ENCODE results near the gene SPATA25. TPM values are rescaled to one million over a fixed set of nuclear protein-coding genes. Genes with fewer than 3 reads are reported as not detected.

Gene SPATA25
- total and polyA plus RNA-seq, 2 donors (not counting 1 experiment from before 2014, with no cell fraction given), result 0.19 to 3.6 TPM

- TF ChIP-seq EZH2 (IDR thresholded peaks at IDR 0.05; ENCODE audit: low read length, missing control alignments) (no peak), CTCF (conservative IDR thresholded peaks at IDR 0.05 in 1 of 2, IDR thresholded peaks at IDR 0.05 in 1 of 2; ENCODE audit: low read depth in 1 of 2, low read length in 2 of 2) (no peak)
- Histone ChIP-seq H3K27ac (ENCODE audit: insufficient read depth, low read length) (no peak overlapping the region), H3K9me3 (ENCODE audit: control insufficient read depth, insufficient read depth, low read depth, low read length) (no peaks in the 10 kb centered on the region), H3K4me1 (ENCODE audit: control insufficient read depth, extremely low read depth, insufficient read depth, low read length) (peaks cover 7% of the 10 kb centered on the region), H3K79me2 (ENCODE audit: control insufficient read depth, insufficient read depth, low read length) (peaks cover 2% of the 10 kb centered on the region), H3K36me3 (ENCODE audit: control insufficient read depth, insufficient read depth, low read length) (peaks cover 24% of the 10 kb centered on the region), H3K27me3 (ENCODE audit: control insufficient read depth, insufficient read depth, low read length) (no peaks in the 10 kb centered on the region), H3K9ac (ENCODE audit: insufficient read depth, low read length) (no peak overlapping the region), H2AFZ (ENCODE audit: low read length) (no peak overlapping the region), H4K20me1 (ENCODE audit: control insufficient read depth, extremely low read depth, insufficient read depth, low read length) (no peaks in the 10 kb centered on the region), H3K4me3 (replicated peaks in 1 of 4; ENCODE audit: control extremely low read depth in 1 of 4, insufficient read depth in 1 of 4, low read depth in 3 of 4, low read length in 4 of 4) (no peak overlapping the region), H3K4me2 (ENCODE audit: extremely low read depth, insufficient read depth, low read length) (no peak overlapping the region)
- no peak for DNase-seq (ENCODE audit: low read depth in 2 of 2)
These were observed 46.7 kb downstream of the SPATA25 start for GRCh38 chr20:45840700-45841198.

- peaks cover 17% of the 10 kb centered on the region for H3K79me2 ChIP-seq (ENCODE audit: control insufficient read depth, insufficient read depth, low read length)
- peaks cover 13% of the 10 kb centered on the region for H3K36me3 ChIP-seq (ENCODE audit: control insufficient read depth, insufficient read depth, low read length)
- H3K27ac ChIP-seq (ENCODE audit: insufficient read depth, low read length), result peak overlapping the region; percentile 1
- no peaks in the 10 kb centered on the region for H4K20me1 ChIP-seq (ENCODE audit: control insufficient read depth, extremely low read depth, insufficient read depth, low read length)
- peak overlapping the region in 2 of 4 experiments; percentile 20 to 49 for H3K4me3 ChIP-seq (replicated peaks in 1 of 4; ENCODE audit: control extremely low read depth in 1 of 4, insufficient read depth in 1 of 4, low read depth in 3 of 4, low read length in 4 of 4)
- no peaks in the 10 kb centered on the region for H3K27me3 ChIP-seq (ENCODE audit: control insufficient read depth, insufficient read depth, low read length)
- H2AFZ ChIP-seq (ENCODE audit: low read length), result no peak overlapping the region
- H3K4me1 ChIP-seq (ENCODE audit: control insufficient read depth, extremely low read depth, insufficient read depth, low read length), result peaks cover 21% of the 10 kb centered on the region
- no peaks in the 10 kb centered on the region for H3K9me3 ChIP-seq (ENCODE audit: control insufficient read depth, insufficient read depth, low read depth, low read length)
- H3K9ac ChIP-seq (ENCODE audit: insufficient read depth, low read length), result no peak overlapping the region
- TF ChIP-seq CTCF (conservative IDR thresholded peaks at IDR 0.05 in 1 of 2, IDR thresholded peaks at IDR 0.05 in 1 of 2; ENCODE audit: low read depth in 1 of 2, low read length in 2 of 2) (no peak), EZH2 (IDR thresholded peaks at IDR 0.05; ENCODE audit: low read length, missing control alignments) (no peak)
- peak overlapping the region; percentile 20 for H3K4me2 ChIP-seq (ENCODE audit: extremely low read depth, insufficient read depth, low read length)
- peak; percentile 35 to 42 for DNase-seq (ENCODE audit: low read depth in 2 of 2)
These were observed 50.6 kb downstream of the SPATA25 start for GRCh38 chr20:45836841-45837240.

Other genes with a start within 250 kb of the SPATA25 start
- gene WFDC11, start 217.4 kb downstream of the SPATA25 start, total RNA-seq, result not detected in 2 replicates
- not detected in 2 replicates for gene WFDC11, start 217.4 kb downstream of the SPATA25 start, polyA plus RNA-seq
- gene WFDC13, start 185.6 kb downstream of the SPATA25 start, total RNA-seq, result not detected in 2 replicates
- gene WFDC13, start 185.6 kb downstream of the SPATA25 start, polyA plus RNA-seq, result not detected in 2 replicates
- not detected in 2 replicates for gene WFDC10B, start 182.6 kb downstream of the SPATA25 start, total RNA-seq
- 0.22 TPM in 1 of 2 replicates, not detected in the other for gene WFDC10B, start 182.6 kb downstream of the SPATA25 start, polyA plus RNA-seq
- not detected in 2 replicates for gene SPINT4, start 165.3 kb downstream of the SPATA25 start, total RNA-seq
- not detected in 2 replicates for gene SPINT4, start 165.3 kb downstream of the SPATA25 start, polyA plus RNA-seq
- gene WFDC3, start 95.7 kb downstream of the SPATA25 start, total RNA-seq, result 0.50 and 0.51 TPM in 2 replicates
- 1.7 TPM in 1 of 2 replicates, not detected in the other for gene WFDC3, start 95.7 kb downstream of the SPATA25 start, polyA plus RNA-seq
- 14.7 and 15.9 TPM in 2 replicates for gene DNTTIP1, start 95.7 kb downstream of the SPATA25 start, total RNA-seq
- 37.4 and 43.2 TPM in 2 replicates for gene DNTTIP1, start 95.7 kb downstream of the SPATA25 start, polyA plus RNA-seq
- 1.0 and 12.9 TPM in 2 replicates for gene UBE2C, start 75.0 kb downstream of the SPATA25 start, total RNA-seq
- gene UBE2C, start 75.0 kb downstream of the SPATA25 start, polyA plus RNA-seq, result 23.7 and 104 TPM in 2 replicates
- gene TNNC2, start 60.3 kb downstream of the SPATA25 start, total RNA-seq, result 1.3 and 1.8 TPM in 2 replicates
- gene TNNC2, start 60.3 kb downstream of the SPATA25 start, polyA plus RNA-seq, result 1.2 and 1.4 TPM in 2 replicates
- 50.8 and 101 TPM in 2 replicates for gene SNX21, start 53.8 kb downstream of the SPATA25 start, total RNA-seq
- 21.8 and 23.3 TPM in 2 replicates for gene SNX21, start 53.8 kb downstream of the SPATA25 start, polyA plus RNA-seq
- gene ACOT8, start 30.2 kb downstream of the SPATA25 start, total RNA-seq, result 35.2 and 44.4 TPM in 2 replicates
- gene ACOT8, start 30.2 kb downstream of the SPATA25 start, polyA plus RNA-seq, result 18.0 and 22.6 TPM in 2 replicates
- 5.6 and 7.6 TPM in 2 replicates for gene ZSWIM3, start 30.0 kb downstream of the SPATA25 start, total RNA-seq
- 3.4 and 3.6 TPM in 2 replicates for gene ZSWIM3, start 30.0 kb downstream of the SPATA25 start, polyA plus RNA-seq
- gene ZSWIM1, start 6.4 kb downstream of the SPATA25 start, total RNA-seq, result 3.1 and 4.5 TPM in 2 replicates
- gene ZSWIM1, start 6.4 kb downstream of the SPATA25 start, polyA plus RNA-seq, result 3.4 and 4.9 TPM in 2 replicates
- 7.1 and 8.0 TPM in 2 replicates for gene NEURL2, start 3.6 kb upstream of the SPATA25 start, total RNA-seq
- 0.75 and 0.77 TPM in 2 replicates for gene NEURL2, start 3.6 kb upstream of the SPATA25 start, polyA plus RNA-seq
- 104 and 116 TPM in 2 replicates for gene CTSA, start 3.7 kb upstream of the SPATA25 start, total RNA-seq
- 364 and 413 TPM in 2 replicates for gene CTSA, start 3.7 kb upstream of the SPATA25 start, polyA plus RNA-seq
- 110 and 132 TPM in 2 replicates for gene PLTP, start 24.5 kb upstream of the SPATA25 start, total RNA-seq
- 28.5 and 63.1 TPM in 2 replicates for gene PLTP, start 24.5 kb upstream of the SPATA25 start, polyA plus RNA-seq
- 6.7 and 9.9 TPM in 2 replicates for gene PCIF1, start 47.1 kb upstream of the SPATA25 start, total RNA-seq
- gene PCIF1, start 47.1 kb upstream of the SPATA25 start, polyA plus RNA-seq, result 16.0 and 18.5 TPM in 2 replicates
- gene ZNF335, start 84.6 kb upstream of the SPATA25 start, total RNA-seq, result 7.2 and 10.2 TPM in 2 replicates
- 4.8 and 6.7 TPM in 2 replicates for gene ZNF335, start 84.6 kb upstream of the SPATA25 start, polyA plus RNA-seq
- gene MMP9, start 121.3 kb upstream of the SPATA25 start, total RNA-seq, result not detected in 2 replicates
- gene MMP9, start 121.3 kb upstream of the SPATA25 start, polyA plus RNA-seq, result not detected in 2 replicates
- gene SLC12A5, start 141.6 kb upstream of the SPATA25 start, total RNA-seq, result 0.26 and 0.50 TPM in 2 replicates
- gene SLC12A5, start 141.6 kb upstream of the SPATA25 start, polyA plus RNA-seq, result 0.11 and 0.27 TPM in 2 replicates
- 8.1 and 10.0 TPM in 2 replicates for gene NCOA5, start 202.3 kb upstream of the SPATA25 start, total RNA-seq
- gene NCOA5, start 202.3 kb upstream of the SPATA25 start, polyA plus RNA-seq, result 18.0 and 25.7 TPM in 2 replicates
- gene CD40, start 230.7 kb upstream of the SPATA25 start, total RNA-seq, result 2.3 and 3.1 TPM in 2 replicates
- 0.54 and 1.5 TPM in 2 replicates for gene CD40, start 230.7 kb upstream of the SPATA25 start, polyA plus RNA-seq